HepG2 (cell line): ENCODE measurements around the gene NF2. TPM values are rescaled to one million over a fixed set of nuclear protein-coding genes. Genes with fewer than 3 reads are reported as not detected.

Experiments
- DNMT3B ChIP-seq: conservative IDR thresholded peaks from 2 replicates; pipeline ENCODE4 v1.6.1; 2016; ENCODE audit warnings: missing biosample characterization, control low read depth
- HDAC2 ChIP-seq: sonication (generic); formaldehyde crosslinking; IDR thresholded peaks from 2 replicates; pipeline ENCODE4 v1.4.0; 2020; ENCODE audit warnings: missing genetic modification reagents
- HIVEP1 ChIP-seq: sonication (generic); formaldehyde crosslinking; IDR thresholded peaks from 2 replicates; pipeline ENCODE4 v1.4.0; 2020; ENCODE audit warnings: mild to moderate bottlenecking, missing genetic modification reagents
- HNRNPH1 ChIP-seq: fragments of 200-400 bp; formaldehyde crosslinking; optimal IDR thresholded peaks from 2 replicates; pipeline ENCODE3; 2017; ENCODE audit warnings: mild to moderate bottlenecking, low read depth, low read length
- KDM6A ChIP-seq: IDR thresholded peaks from 2 replicates; pipeline ENCODE4 v1.6.1; 2016; ENCODE audit warnings: low read depth
- MBD4 ChIP-seq: IDR thresholded peaks from 2 replicates; pipeline ENCODE4 v1.6.1; 2012; ENCODE audit warnings: low read length, inconsistent platforms, borderline replicate concordance
- MED8 ChIP-seq: sonication (generic); formaldehyde crosslinking; IDR thresholded peaks from 2 replicates; pipeline ENCODE4 v1.8.1; 2023; ENCODE audit warnings: mild to moderate bottlenecking, missing genetic modification reagents; ENCODE audit not compliant: insufficient replicate concordance
- MIXL1 ChIP-seq: IDR thresholded peaks from 2 replicates; pipeline ENCODE4 v1.6.1; 2016
- MXI1 ChIP-seq: IDR thresholded peaks from 3 replicates; pipeline ENCODE4 v1.6.1; 2012; ENCODE audit warnings: low read depth, low read length, inconsistent platforms, borderline replicate concordance
- MZF1 ChIP-seq: sonication (generic); formaldehyde crosslinking; IDR thresholded peaks from 2 replicates; pipeline ENCODE4 v1.8.1; 2023; ENCODE audit warnings: mild to moderate bottlenecking, missing genetic modification reagents, borderline replicate concordance
- NONO ChIP-seq, 2 experiments: fragments of 450-650 bp in 1 of 2; sonication (generic) in 1 of 2; formaldehyde crosslinking in 1 of 2; IDR thresholded peaks in 1 of 2; conservative IDR thresholded peaks in 1 of 2; 2 replicates each; pipeline versions ENCODE4 v1.6.1 to v1.8.0; 2017 to 2022; ENCODE audit warnings: mild to moderate bottlenecking in 1 of 2, missing genetic modification reagents in 1 of 2, moderate library complexity in 1 of 2
- NR2F2 ChIP-seq: IDR thresholded peaks from 2 replicates; pipeline ENCODE4 v1.6.1; 2012; ENCODE audit warnings: low read depth, inconsistent platforms, borderline replicate concordance
- PATZ1 ChIP-seq: sonication (generic); formaldehyde crosslinking; IDR thresholded peaks from 2 replicates; pipeline ENCODE4 v1.4.0; 2020; ENCODE audit warnings: missing genetic modification reagents
- SATB2 ChIP-seq: sonication (generic); formaldehyde crosslinking; IDR thresholded peaks from 2 replicates; pipeline ENCODE4 v1.5.0; 2020; ENCODE audit warnings: missing genetic modification reagents
- SMAD3 ChIP-seq: sonication (generic); formaldehyde crosslinking; IDR thresholded peaks from 2 replicates; pipeline ENCODE4 v1.4.0; 2020; ENCODE audit warnings: missing genetic modification reagents
- TARDBP ChIP-seq: sonication (generic); formaldehyde crosslinking; IDR thresholded peaks from 2 replicates; pipeline ENCODE4 v1.8.0; 2022; ENCODE audit warnings: mild to moderate bottlenecking, missing genetic modification reagents
- TMF1 ChIP-seq: sonication (generic); formaldehyde crosslinking; IDR thresholded peaks from 2 replicates; pipeline ENCODE4 v1.8.1; 2022; ENCODE audit warnings: low read depth, missing genetic modification reagents
- ZFP1 ChIP-seq: IDR thresholded peaks from 2 replicates; pipeline ENCODE4 v1.6.1; 2016
- ZFP82 ChIP-seq: sonication (generic); formaldehyde crosslinking; IDR thresholded peaks from 2 replicates; pipeline ENCODE4 v1.5.1; 2020; ENCODE audit warnings: mild to moderate bottlenecking, missing genetic modification reagents, borderline replicate concordance
- ZFP91 ChIP-seq: sonication (generic); formaldehyde crosslinking; IDR thresholded peaks from 2 replicates; pipeline ENCODE4 v1.9.0; 2022; ENCODE audit warnings: missing genetic modification reagents, mild to moderate bottlenecking, borderline replicate concordance
- ZMYM4 ChIP-seq: sonication (generic); formaldehyde crosslinking; IDR thresholded peaks from 2 replicates; pipeline ENCODE4 v1.8.1; 2023; ENCODE audit warnings: mild to moderate bottlenecking, missing genetic modification reagents
- ZNF232 ChIP-seq: sonication (generic); formaldehyde crosslinking; IDR thresholded peaks from 2 replicates; pipeline ENCODE4 v1.4.0; 2020; ENCODE audit warnings: missing genetic modification reagents, borderline replicate concordance
- ZNF331 ChIP-seq: sonication (generic); formaldehyde crosslinking; IDR thresholded peaks from 2 replicates; pipeline ENCODE4 v1.4.0; 2020; ENCODE audit warnings: missing genetic modification reagents
- ZNF34 ChIP-seq: sonication (generic); formaldehyde crosslinking; IDR thresholded peaks from 2 replicates; pipeline ENCODE4 v1.4.0; 2020; ENCODE audit warnings: mild to moderate bottlenecking, missing genetic modification reagents, borderline replicate concordance
- ZNF501 ChIP-seq: sonication (generic); formaldehyde crosslinking; IDR thresholded peaks from 2 replicates; pipeline ENCODE4 v1.5.1; 2020; ENCODE audit warnings: mild to moderate bottlenecking, moderate library complexity, missing genetic modification reagents
- ZNF607 ChIP-seq: sonication (generic); formaldehyde crosslinking; IDR thresholded peaks from 2 replicates; pipeline ENCODE4 v1.5.1; 2020; ENCODE audit warnings: missing genetic modification reagents, mild to moderate bottlenecking, borderline replicate concordance
- ZNF614 ChIP-seq: IDR thresholded peaks from 2 replicates; pipeline ENCODE4 v1.6.1; 2018; ENCODE audit warnings: missing biosample characterization, missing genetic modification reagents, inconsistent platforms, borderline replicate concordance
- ZSCAN12 ChIP-seq: sonication (generic); formaldehyde crosslinking; IDR thresholded peaks from 2 replicates; pipeline ENCODE4 v1.9.0; 2021; ENCODE audit warnings: mild to moderate bottlenecking, missing genetic modification reagents
- ZSCAN31 ChIP-seq: sonication (generic); formaldehyde crosslinking; IDR thresholded peaks from 2 replicates; pipeline ENCODE4 v1.5.0; 2020; ENCODE audit warnings: low read depth, mild to moderate bottlenecking, missing genetic modification reagents
- polyA plus RNA-seq, 8 experiments: library from polyadenylated mRNA; depleted of rRNA in 3 of 8; stranded (reverse) in 7 of 8; unstranded in 1 of 8; fragments of >200 nt; fragmentation: Illumina TruSeq in 4 of 8; extraction: Trizol in 4 of 8; gene quantifications; 2 replicates each; pipeline versions ENCODE4 v1.2.1 to v1.2.3, GENCODE V29; 2011 to 2016; ENCODE audit warnings: low read depth in 4 of 8, missing spikeins in 1 of 8, mixed read lengths in 1 of 8; ENCODE audit not compliant: insufficient read depth in 1 of 8
- total RNA-seq, 5 experiments: library from RNA; depleted of rRNA; stranded (reverse); fragments of >200 nt; fragmentation: Illumina TruSeq; extraction: Trizol; gene quantifications; 2 replicates each; pipeline ENCODE4 v1.2.3, GENCODE V29; 2016; ENCODE audit warnings: low read depth in 1 of 5

Gene NF2
- total and polyA plus RNA-seq, 2 of the 13 experiments (the other 11 are each of a cell fraction or from before 2014, with no cell fraction given), result 9.3 to 33.3 TPM

DNA sequence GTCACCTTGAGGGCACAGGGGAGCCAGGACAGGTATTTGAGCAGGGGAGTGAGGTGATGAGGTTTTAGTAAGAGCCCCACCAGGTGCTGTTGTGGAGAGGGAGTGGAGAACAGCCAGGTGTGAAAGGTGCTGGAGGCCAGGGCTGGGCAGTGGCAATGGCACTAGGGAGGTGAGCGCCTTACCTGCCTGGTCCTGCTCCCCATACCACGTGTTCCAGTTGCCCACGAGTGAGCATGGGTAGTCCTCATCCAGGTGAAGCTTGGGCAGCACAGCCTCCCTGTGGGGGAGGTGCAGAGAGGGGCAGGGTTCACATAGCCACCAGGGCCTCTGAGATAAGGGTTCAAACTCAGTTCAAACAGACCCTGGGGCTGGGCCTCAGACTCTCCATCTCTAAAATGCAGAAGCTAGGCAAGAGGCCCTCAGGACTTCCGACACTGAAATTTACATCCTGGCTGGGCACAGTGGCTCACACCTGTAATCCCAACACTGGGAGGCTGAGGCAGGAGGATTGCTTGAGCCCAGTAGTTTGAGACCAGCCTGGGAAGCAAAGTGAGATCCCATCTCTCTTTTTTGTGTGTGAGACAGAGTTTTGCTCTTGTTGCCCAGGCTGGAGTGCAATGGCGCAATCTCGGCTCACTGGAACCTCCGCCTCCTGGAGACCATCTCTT, 34.3 kb upstream of the NF2 start (continued):
- TF ChIP-seq ZNF607 (CRISPR knock-in tag) (peak; percentile 73; the same call in 1 of the 2 replicates), SMAD3 (CRISPR knock-in tag) (no peak), HDAC2 (CRISPR knock-in tag) (peak; percentile 38; the same call in 1 of the 2 replicates), ZNF232 (no peak), ZFP91 (CRISPR knock-in tag) (peak; percentile 21; the same call in 1 of the 2 replicates), KDM6A (CRISPR knock-in tag) (peak; percentile 76), TMF1 (no peak), MZF1 (CRISPR knock-in tag) (no peak), HNRNPH1 (no peak), TARDBP (CRISPR knock-in tag) (0 out of 2 replicates have a peak, but pooled peaks have one; percentile 42), ZFP1 (CRISPR knock-in tag) (0 out of 2 replicates have a peak, but pooled peaks have one; percentile 50), ZFP82 (CRISPR knock-in tag) (no peak), ZSCAN12 (CRISPR knock-in tag) (no peak), MXI1 (no peak), ZNF614 (0 out of 2 replicates have a peak, but pooled peaks have one; percentile 31), NONO (IDR thresholded peaks at IDR 0.05) (no peak), NONO (CRISPR knock-in tag; conservative IDR thresholded peaks at IDR 0.05) (no peak; the same call in 1 of the 2 replicates), DNMT3B (CRISPR knock-in tag) (no peak), ZNF331 (CRISPR knock-in tag) (0 out of 2 replicates have a peak, but pooled peaks have one; percentile 23), MIXL1 (CRISPR knock-in tag) (0 out of 2 replicates have a peak, but pooled peaks have one; percentile 31), ZNF501 (CRISPR knock-in tag) (peak; percentile 53), NR2F2 (peak; percentile 48; the same call in 1 of the 2 replicates), ZSCAN31 (CRISPR knock-in tag) (no peak; the same call in 1 of the 2 replicates), HIVEP1 (CRISPR knock-in tag) (no peak), MED8 (CRISPR knock-in tag) (no peak), MBD4 (no peak), ZMYM4 (CRISPR knock-in tag) (peak; percentile 65; the same call in 1 of the 2 replicates), PATZ1 (CRISPR knock-in tag) (peak; percentile 43; the same call in 1 of the 2 replicates), SATB2 (CRISPR knock-in tag) (no peak), ZNF34 (no peak)
